T-helper 2 cell treated with Interferon-gamma antibody and Interleukin-4, amounts not matched to agents 100 ng/mL and 5 ng/mL, for 36 hours (primary cell): Measurements from ENCODE around the gene RHO. TPM values are rescaled to one million over a fixed set of nuclear protein-coding genes. Genes with fewer than 3 reads are reported as not detected.

Experiments used
- intact Hi-C: fragments of 100-400 bp; cut with micrococcal nuclease; formaldehyde crosslinking; loops from one replicate; pipeline ENCODE4 v1.15.1; 2023
- total RNA-seq: library from RNA; stranded (reverse); gene quantifications from 2 replicates; pipeline ENCODE4 v1.2.3, GENCODE V29; 2022

RHO gene
- total RNA-seq, 1 donor from 2014 or later: not detected

DNA sequence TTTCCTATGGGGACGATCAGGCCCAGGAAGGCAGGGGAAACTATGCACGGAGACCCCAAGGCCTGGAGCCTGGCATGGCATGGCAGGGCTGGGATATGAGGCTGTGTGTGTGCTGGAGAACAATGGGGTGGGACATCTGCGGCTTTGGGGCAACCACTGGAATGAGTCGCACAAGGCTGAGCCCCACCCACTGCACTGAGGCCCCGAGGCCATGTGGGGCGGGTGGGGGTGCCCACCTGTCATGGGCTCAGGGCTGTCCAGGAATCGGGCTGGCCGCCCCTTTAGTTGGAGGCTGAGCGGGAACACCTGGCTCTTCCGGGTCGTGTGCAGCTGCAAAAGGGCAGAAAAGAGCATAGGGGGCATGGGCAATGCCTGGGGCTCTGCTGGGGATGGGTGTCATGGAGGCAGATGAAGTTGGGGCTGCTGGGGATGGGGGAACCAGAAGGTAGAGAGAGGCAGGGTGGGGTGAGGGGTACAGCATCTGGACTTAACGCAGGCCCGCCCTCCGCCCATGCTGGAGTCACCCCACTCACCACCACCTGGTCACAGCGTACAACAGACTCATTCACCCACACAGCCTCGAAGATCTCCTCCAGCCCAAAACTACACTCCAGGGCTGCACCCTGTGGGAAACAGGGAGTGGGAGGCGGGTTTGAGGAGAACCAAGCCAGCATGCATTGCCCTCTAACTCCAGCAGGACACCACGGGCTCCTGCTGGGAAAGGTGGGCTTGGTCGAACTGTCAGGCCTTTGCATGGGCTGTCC lies 47.0 kb downstream of the RHO start:
- intact Hi-C loops: no loop called here

DNA sequence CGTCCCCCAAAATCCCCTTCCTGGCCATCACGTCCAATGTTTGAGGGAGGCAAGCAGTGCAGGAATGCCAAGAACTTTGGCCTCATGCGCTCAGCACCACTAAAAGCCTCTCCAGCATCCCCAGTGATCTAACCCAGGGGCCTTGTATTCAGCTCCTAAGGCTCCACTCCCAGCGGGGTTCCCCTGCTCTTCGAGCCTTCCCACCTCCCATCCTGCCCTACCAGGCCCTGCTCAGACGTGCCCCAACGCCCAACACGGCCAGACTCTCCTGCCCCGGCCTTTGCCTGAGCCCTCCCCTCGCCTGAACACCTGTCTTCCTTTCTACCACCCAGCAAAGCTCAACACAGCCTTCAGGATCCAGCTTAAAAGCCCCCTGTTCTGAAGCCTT lies 47.6 kb downstream of the RHO start:
- intact Hi-C loops: no loop called here

DNA sequence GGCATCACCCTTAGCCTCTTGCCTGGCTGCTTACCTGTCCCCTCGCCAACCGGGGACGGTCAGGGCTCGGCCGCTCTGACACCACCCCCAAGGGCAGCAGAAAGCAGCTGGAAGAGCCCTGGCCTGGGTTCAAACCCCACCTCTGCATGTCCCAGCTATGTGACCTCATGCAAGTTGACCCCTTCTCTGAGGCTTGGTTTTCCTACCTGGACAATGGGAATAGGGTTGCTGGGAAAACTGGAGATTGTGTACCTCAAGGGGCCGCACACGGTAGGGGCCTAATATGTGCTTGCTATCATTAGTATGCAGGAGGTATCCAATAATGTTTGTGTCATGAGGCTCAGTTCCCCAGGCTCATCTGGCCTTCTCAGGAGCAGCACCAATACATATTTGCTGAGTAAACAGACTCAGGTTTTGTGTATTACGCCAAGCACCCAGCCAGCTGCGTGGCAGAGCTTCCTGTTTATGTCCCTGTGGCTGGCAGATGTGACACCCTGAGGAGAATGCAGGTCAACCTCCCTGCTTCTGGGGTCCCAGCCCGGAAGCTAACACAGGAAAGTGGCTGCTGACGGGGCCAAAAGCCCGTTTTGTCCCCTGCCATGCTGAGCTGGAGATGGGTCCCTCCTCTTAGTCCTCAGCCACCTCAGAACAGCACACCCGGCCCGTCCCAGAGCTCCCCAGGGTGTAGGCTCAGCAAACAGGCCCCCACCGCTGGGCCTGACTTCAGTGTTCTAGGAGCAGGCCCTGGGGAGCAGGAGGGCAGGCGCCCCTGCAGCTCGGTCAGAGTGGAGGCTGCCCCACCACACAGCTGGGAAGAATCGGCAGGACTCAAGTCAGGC lies 48.3 kb downstream of the RHO start:
- intact Hi-C loops: no loop called here

DNA sequence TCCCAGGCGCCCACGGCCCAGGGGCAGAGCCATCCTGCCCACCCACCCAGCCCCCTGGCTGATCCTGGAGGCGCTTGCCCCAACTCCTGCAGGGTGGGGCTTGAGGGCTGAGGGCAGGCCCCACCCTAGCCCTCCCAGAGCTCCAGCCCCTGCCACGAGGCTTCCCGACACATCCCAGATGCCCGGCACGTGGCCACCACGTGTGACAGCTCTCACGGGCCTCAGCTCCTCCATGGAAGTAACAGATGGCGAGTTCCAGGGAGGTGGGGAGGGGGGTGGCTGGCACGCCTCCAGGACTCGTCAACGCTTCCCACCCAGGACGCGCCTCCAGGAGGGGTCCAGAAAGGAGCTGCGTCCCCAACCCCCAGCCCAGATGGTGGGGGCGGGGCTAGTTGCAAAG lies 48.9 kb downstream of the RHO start:
- intact Hi-C loops: no loop called here

DNA sequence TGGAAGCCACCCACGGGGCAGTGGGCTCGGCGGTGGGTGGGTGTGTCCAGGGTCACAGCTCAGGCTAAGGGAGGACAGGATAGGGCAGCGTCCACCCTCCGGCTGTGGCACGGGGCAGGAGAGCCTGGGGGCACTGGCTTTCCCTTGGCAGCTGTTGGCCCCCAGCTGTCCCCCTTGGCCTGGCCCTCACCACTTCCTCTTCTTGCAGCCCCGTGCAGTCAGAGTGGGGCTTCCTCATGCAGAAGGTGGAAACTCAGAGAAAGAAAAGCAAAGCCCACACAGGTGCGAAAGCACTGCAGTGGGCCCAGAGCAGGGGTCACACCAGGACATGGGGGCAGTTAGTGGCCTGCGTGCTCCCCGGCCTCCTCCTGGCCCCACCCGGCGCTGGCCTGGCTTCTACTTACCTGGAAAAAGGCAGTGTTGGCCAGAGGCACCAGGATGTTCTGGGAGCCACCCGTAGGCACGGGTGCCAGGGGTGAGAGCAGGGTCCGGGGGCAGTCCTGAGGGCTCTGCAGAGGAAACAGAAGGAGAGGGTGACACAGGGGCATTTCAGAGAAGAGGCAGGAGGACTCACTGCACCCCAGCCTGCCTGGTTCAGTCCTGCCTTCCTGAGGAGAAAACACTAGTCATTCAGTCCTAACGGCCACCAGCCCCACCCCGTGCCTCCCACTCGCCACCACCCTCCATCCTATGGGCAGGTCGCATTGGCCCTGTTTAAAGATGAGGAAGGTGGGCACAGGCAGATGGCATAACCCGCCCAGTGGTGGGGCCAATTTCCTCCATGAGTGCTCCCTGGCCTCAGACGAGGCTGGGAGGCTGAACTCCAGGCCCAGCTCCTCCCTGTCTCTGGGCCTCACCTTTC lies 49.7 kb downstream of the RHO start:
- intact Hi-C loops: no loop called here

DNA sequence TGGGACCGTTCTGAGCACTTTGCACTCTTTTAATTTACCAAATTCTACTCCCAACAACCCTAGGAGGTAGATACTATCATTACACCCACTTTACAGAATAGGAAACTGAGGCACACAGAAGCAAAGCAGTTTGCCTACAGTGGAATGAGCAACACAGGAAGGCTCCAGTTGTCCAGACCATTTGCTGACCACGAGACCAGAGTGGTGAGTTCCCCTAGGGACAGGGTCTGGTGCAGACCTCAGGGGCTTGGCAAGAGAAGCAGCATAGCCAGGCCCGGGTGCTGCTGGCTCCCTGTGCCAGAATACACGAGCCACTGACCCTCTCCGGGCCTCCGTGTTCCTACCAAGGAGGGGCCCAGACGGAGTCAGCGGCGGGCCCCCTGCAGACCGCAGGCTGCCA lies 51.6 kb downstream of the RHO start:
- intact Hi-C loops: no loop called here

DNA sequence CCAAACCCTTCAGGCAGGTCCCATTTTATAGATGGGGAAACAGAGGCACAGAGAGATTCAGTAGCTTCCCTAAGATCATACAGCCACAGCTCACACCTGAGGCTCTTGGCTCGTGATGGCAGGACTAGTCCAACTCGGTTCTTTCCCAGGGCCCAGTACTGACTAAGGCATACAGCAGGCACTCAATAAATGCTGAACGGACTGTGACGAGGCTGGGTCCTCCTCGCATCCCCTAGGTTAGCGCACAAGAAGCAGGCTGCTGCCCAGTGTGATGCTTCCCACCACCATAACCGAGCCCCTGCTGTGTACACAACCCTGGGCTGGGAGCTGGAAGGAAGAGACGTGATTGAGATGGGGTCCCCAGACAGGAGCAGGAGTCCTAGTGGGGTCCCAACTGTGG lies 53.2 kb downstream of the RHO start:
- intact Hi-C loops: no loop called here

DNA sequence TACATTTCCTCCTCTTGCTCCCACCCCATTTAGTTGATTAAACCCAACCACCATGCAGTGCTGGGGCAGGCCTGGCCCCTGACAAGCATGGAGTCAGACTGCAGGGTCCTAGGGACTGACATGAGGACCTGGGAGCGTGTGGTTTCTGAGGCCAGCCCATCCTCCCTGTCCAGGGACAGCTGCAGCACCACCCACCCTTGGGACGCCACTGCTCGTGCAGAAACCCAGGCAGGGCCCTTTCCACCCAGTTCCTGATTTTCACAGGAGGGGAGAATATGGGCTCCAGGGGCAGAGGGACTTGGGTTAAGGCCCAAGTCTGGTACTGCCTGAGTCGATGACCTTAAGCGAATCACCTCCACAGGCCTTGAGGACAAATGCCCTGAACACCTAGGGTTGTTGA lies 54.4 kb downstream of the RHO start:
- intact Hi-C loops: no loop called here

DNA sequence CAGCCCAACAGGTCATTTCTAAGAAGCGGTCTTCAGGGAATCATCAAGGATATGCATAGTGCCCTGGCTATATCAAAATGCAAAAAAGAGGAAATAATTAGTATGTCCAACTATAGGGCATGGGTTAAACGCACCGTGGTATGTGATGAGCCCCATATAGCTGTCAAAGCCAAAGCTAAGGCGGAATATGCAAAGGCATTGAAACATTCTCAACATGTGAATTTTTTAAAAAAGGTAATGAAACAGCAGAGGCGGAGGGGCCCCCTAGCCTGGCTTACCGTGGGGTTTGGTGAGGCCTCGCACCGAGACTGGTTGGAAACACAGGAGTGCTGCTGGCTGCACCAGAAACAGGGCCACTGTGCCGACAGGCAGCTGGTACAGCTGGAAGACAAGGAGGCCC lies 54.9 kb downstream of the RHO start:
- intact Hi-C loops: no loop called here

DNA sequence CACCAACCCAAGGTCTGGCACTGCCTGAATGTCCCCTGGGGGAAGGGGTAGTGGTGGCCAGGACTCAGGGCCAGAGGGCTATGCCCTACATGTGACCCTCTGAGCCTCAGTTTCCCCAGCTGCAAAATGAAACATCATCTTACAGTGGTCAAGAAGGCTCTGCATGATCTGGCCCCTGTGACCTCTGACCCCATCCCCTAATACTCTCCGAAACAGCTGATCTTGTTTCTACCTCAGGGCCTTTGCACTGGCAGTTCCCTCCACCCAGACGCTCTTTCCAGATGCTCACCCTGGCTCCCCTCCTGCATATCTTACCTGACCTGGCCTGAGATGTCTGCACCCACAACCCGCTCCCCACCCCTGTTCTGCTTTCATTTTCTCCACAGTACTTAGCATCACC lies 56.2 kb downstream of the RHO start:
- intact Hi-C loops: no loop called here

Other genes starting within 250 kb of the RHO start
- gene HMCES, start 249.8 kb upstream of the RHO start, total RNA-seq: 50.8 and 52.6 TPM in 2 replicates
- 0.39 and 0.43 TPM in 2 replicates for gene EFCAB12, start 100.0 kb upstream of the RHO start, total RNA-seq
- 44.4 and 49.0 TPM in 2 replicates for gene MBD4, start 88.7 kb upstream of the RHO start, total RNA-seq
- gene IFT122, start 88.4 kb upstream of the RHO start, total RNA-seq: 20.4 and 22.5 TPM in 2 replicates
- gene H1-8, start 14.5 kb downstream of the RHO start, total RNA-seq: not detected in 2 replicates
- gene PLXND1, start 78.0 kb downstream of the RHO start, total RNA-seq: 0.89 and 1.6 TPM in 2 replicates